Ecto neural progenitor cell (in vitro differentiated cells): ENCODE measurements around the gene TCP11.
"Not testable (repeated sequence)": the region's sequence is repeated elsewhere in the genome, so short reads cannot be mapped to it uniquely, and the experiment has no call there.

ENCODE experiments used
- DNase-seq: peaks from one replicate; pipeline ENCODE4 v3.0.0-alpha.2; 2018; ENCODE audit warnings: low spot score

TCP11 gene

GRCh38 chr6:35146453-35146852, 5.3 kb upstream of the TCP11 start:
- DNase-seq, result peak; percentile 58

- no peak for DNase-seq
These were observed 4.6 kb upstream of the TCP11 start for GRCh38 chr6:35145757-35146156.

- no peak for DNase-seq
These were observed 1.7 kb upstream of the TCP11 start for GRCh38 chr6:35142588-35143569.

- DNase-seq, result no peak
These were observed 516 bp downstream of the TCP11 start for GRCh38 chr6:35140639-35141006.

GRCh38 chr6:35139924-35140638, 1.1 kb downstream of the TCP11 start:
- DNase-seq, result no peak

- DNase-seq, result no peak
These were observed 1.7 kb downstream of the TCP11 start for GRCh38 chr6:35139470-35139869.

GRCh38 chr6:35138191-35138590, 2.9 kb downstream of the TCP11 start:
- DNase-seq, result not testable (repeated sequence)

GRCh38 chr6:35136185-35136584, 5.0 kb downstream of the TCP11 start:
- DNase-seq, result no peak

- DNase-seq, result no peak
These were observed 12.6 kb downstream of the TCP11 start for GRCh38 chr6:35128496-35128895.

GRCh38 chr6:35128042-35128441, 13.1 kb downstream of the TCP11 start:
- DNase-seq, result no peak

- no peak for DNase-seq
These were observed 16.8 kb downstream of the TCP11 start for GRCh38 chr6:35124356-35124755.

GRCh38 chr6:35120746-35121145, 20.4 kb downstream of the TCP11 start:
- DNase-seq, result no peak

- DNase-seq, result no peak
These were observed 32.7 kb downstream of the TCP11 start for GRCh38 chr6:35108309-35108885.

- not testable (repeated sequence) for DNase-seq
These were observed 33.4 kb downstream of the TCP11 start for GRCh38 chr6:35107761-35108160.

GRCh38 chr6:35107208-35107607, 33.9 kb downstream of the TCP11 start:
- not testable (repeated sequence) for DNase-seq

- not testable (repeated sequence) for DNase-seq
These were observed 35.1 kb downstream of the TCP11 start for GRCh38 chr6:35106061-35106460.

GRCh38 chr6:35105078-35105477, 36.1 kb downstream of the TCP11 start:
- DNase-seq, result no peak

- no peak for DNase-seq
These were observed 42.0 kb downstream of the TCP11 start for GRCh38 chr6:35099116-35099515.

GRCh38 chr6:35096129-35096862, 44.8 kb downstream of the TCP11 start:
- DNase-seq, result no peak

- DNase-seq, result no peak
These were observed 47.0 kb downstream of the TCP11 start for GRCh38 chr6:35094183-35094582.

GRCh38 chr6:35093783-35094182, 47.4 kb downstream of the TCP11 start:
- peak; percentile 44 for DNase-seq

GRCh38 chr6:35093118-35093445, 48.1 kb downstream of the TCP11 start:
- no peak for DNase-seq
